Endothelial cell of umbilical vein (primary cell): ENCODE results near the gene ACOT7. TPM values are rescaled to one million over a fixed set of nuclear protein-coding genes. Genes with fewer than 3 reads are reported as not detected.

Experiments used
- BruUV-seq: library from RNA; stranded (reverse); fragments of 400-500 nt; replicated peaks from 2 replicates; lab custom pipeline; 2021; lab: Mats Ljungman, UMichigan
- CTCF ChIA-PET: fragments of 300-600, 350-600 bp; sonication (Branson Sonifier 250); formaldehyde crosslinking; loops from one replicate; lab custom pipeline; 2021; ENCODE audit warnings: antibody characterized with exemption, inconsistent platforms; lab: Charles Lee
- POLR2A ChIA-PET: fragments of 300-600, 350-600 bp; sonication (Branson Sonifier 250); formaldehyde crosslinking; loops from one replicate; lab custom pipeline; 2021; ENCODE audit warnings: antibody characterized with exemption, inconsistent platforms; lab: Charles Lee
- DNase-seq: peaks from one replicate; pipeline ENCODE4 v3.0.0-alpha.2; 2011; ENCODE audit warnings: low read depth, low spot score
- FAIRE-seq: peaks from 2 replicates; lab custom pipeline; 2011; peaks lifted over from hg19 to GRCh38; lab: Jason Lieb, UNC
- H2AFZ ChIP-seq: 2 replicates; pipeline ENCODE4 v1.6.0; 2012; ENCODE audit warnings: low read depth, low read length, control low read depth, inconsistent platforms
- H3K27ac ChIP-seq: 2 replicates; pipeline ENCODE4 v1.5.1; 2011; ENCODE audit warnings: low read depth, mild to moderate bottlenecking, control low read depth, low read length, moderate library complexity; ENCODE audit not compliant: insufficient read depth
- H3K27me3 ChIP-seq, 2 experiments: 2 replicates each; pipeline versions ENCODE4 v1.6.0 to v1.6.1; 2011; ENCODE audit warnings: low read length in 2 of 2, mixed read lengths in 1 of 2; ENCODE audit not compliant: control insufficient read depth in 2 of 2, insufficient read depth in 2 of 2
- H3K36me3 ChIP-seq, 2 experiments: 2 replicates in 1 of 2; 3 replicates in 1 of 2; pipeline ENCODE4 v1.5.1; 2011; ENCODE audit warnings: low read length in 2 of 2, mild to moderate bottlenecking in 1 of 2, moderate library complexity in 1 of 2; ENCODE audit not compliant: control insufficient read depth in 2 of 2, insufficient read depth in 2 of 2; ENCODE audit errors: extremely low read depth in 1 of 2
- H3K4me1 ChIP-seq: 3 replicates; pipeline ENCODE4 v1.5.1; 2011; ENCODE audit warnings: mild to moderate bottlenecking, low read length; ENCODE audit not compliant: control insufficient read depth, insufficient read depth; ENCODE audit errors: extremely low read depth
- H3K4me2 ChIP-seq: 2 replicates; pipeline ENCODE4 v1.6.1; 2011; ENCODE audit warnings: low read length, control low read depth, mixed read lengths; ENCODE audit not compliant: insufficient read depth
- H3K4me3 ChIP-seq, 3 experiments: fragments of 200-600 bp in 1 of 3; sonication (generic), shearing (Covaris generic) in 1 of 3; replicated peaks in 1 of 3; 2 replicates each; pipeline ENCODE4 v1.5.1; 2011 to 2016; ENCODE audit warnings: control low read depth in 3 of 3, low read length in 3 of 3, mild to moderate bottlenecking in 2 of 3, inconsistent platforms in 1 of 3, low read depth in 1 of 3, moderate library complexity in 1 of 3; ENCODE audit not compliant: insufficient read depth in 1 of 3
- H3K79me2 ChIP-seq: 2 replicates; pipeline ENCODE4 v1.6.0; 2012; ENCODE audit warnings: low read length, inconsistent platforms; ENCODE audit not compliant: control insufficient read depth, insufficient read depth
- H3K9ac ChIP-seq: replicated peaks from 2 replicates; pipeline ENCODE3; 2011; ENCODE audit warnings: low read length, control low read depth; ENCODE audit not compliant: insufficient read depth; ENCODE audit errors: extremely low read depth
- H3K9me1 ChIP-seq: replicated peaks from 3 replicates; pipeline ENCODE4 v1.6.0; 2011; ENCODE audit warnings: mild to moderate bottlenecking, low read length; ENCODE audit not compliant: control insufficient read depth, insufficient read depth; ENCODE audit errors: extremely low read depth
- H3K9me3 ChIP-seq: replicated peaks from 2 replicates; pipeline ENCODE4 v1.5.1; 2012; ENCODE audit warnings: low read length, inconsistent platforms; ENCODE audit not compliant: control insufficient read depth, insufficient read depth
- H4K20me1 ChIP-seq: replicated peaks from 2 replicates; pipeline ENCODE3; 2011; ENCODE audit warnings: mild to moderate bottlenecking, low read length; ENCODE audit not compliant: control insufficient read depth, insufficient read depth; ENCODE audit errors: extremely low read depth
- CTCF ChIP-seq, 2 donors: IDR thresholded peaks; 1 replicate in 1 of 2; 2 replicates in 1 of 2; pipeline ENCODE4 v1.5.1; 2011; ENCODE audit warnings: low read length in 2 of 2, mild to moderate bottlenecking in 2 of 2, moderate library complexity in 2 of 2, control low read depth in 1 of 2, inconsistent platforms in 1 of 2, low read depth in 1 of 2; ENCODE audit not compliant: insufficient read depth in 1 of 2; ENCODE audit errors: extremely low read depth in 1 of 2
- EZH2 ChIP-seq: IDR thresholded peaks from 2 replicates; pipeline ENCODE4 v1.6.1; 2012; ENCODE audit warnings: borderline replicate concordance, low read depth, mild to moderate bottlenecking, moderate library complexity, low read length, inconsistent platforms; ENCODE audit not compliant: severe bottlenecking
- FOS ChIP-seq: IDR thresholded peaks from 2 replicates; pipeline ENCODE4 v1.6.1; 2011; ENCODE audit warnings: mild to moderate bottlenecking, low read length, moderate library complexity, borderline replicate concordance; ENCODE audit not compliant: insufficient read depth
- GATA2 ChIP-seq: IDR thresholded peaks from 2 replicates; pipeline ENCODE4 v1.7.0; 2011; ENCODE audit warnings: low read depth, mild to moderate bottlenecking, moderate library complexity, mixed read lengths, low read length; ENCODE audit not compliant: insufficient read length, insufficient read depth
- JUN ChIP-seq: IDR thresholded peaks from 2 replicates; pipeline ENCODE4 v1.6.1; 2011; ENCODE audit warnings: borderline replicate concordance, low read depth; ENCODE audit not compliant: insufficient read length, insufficient read depth
- MYC ChIP-seq: IDR thresholded peaks from one replicate; pipeline ENCODE4 v1.6.1; 2011; ENCODE audit warnings: mild to moderate bottlenecking, low read depth, low read length
- POLR2A ChIP-seq: IDR thresholded peaks from 2 replicates; pipeline ENCODE4 v1.6.1; 2012; ENCODE audit warnings: low read depth, mild to moderate bottlenecking, control low read depth, low read length
- POLR2AphosphoS5 ChIP-seq: IDR thresholded peaks from 2 replicates; pipeline ENCODE4 v1.6.1; 2012; ENCODE audit warnings: low read depth, mild to moderate bottlenecking, control low read depth, low read length, moderate library complexity; ENCODE audit not compliant: insufficient read depth
- dilution Hi-C: fragments of 300-500 bp; cut with MboI; formaldehyde crosslinking; loops from one replicate; pipeline ENCODE4 v1.15.0; 2019; ENCODE audit warnings: low sequenced_read_pairs; ENCODE audit not compliant: extremely low pct_ligation_motif_present
- intact Hi-C: fragments of 100-400 bp; cut with micrococcal nuclease; formaldehyde crosslinking; loops from one replicate; pipeline ENCODE4 v1.10.0; 2022
- polyA plus RNA-seq, 4 experiments: library from polyadenylated mRNA; depleted of rRNA in 3 of 4; stranded (reverse) in 3 of 4; unstranded in 1 of 4; fragments of >200 nt; gene quantifications; 2 replicates each; pipeline versions ENCODE4 v1.2.1 to v1.2.3, GENCODE V29; 2011 to 2012; ENCODE audit warnings: missing spikeins in 1 of 4
- total RNA-seq: library from RNA; stranded (reverse); gene quantifications from 2 replicates; pipeline ENCODE4 v1.2.3, GENCODE V29; 2021
- TF ChIP-seq, protein P1 (sequence below): IDR thresholded peaks from 2 replicates; pipeline ENCODE4 v1.6.1; 2011; ENCODE audit not compliant: insufficient read depth, insufficient read length

ACOT7 gene
- total and polyA plus RNA-seq, 2 donors (not counting 3 experiments of a cell fraction or from before 2014, with no cell fraction given): 69.4 to 105 TPM

GRCh38 chr1:6307099-6307498 lies 86.5 kb downstream of the ACOT7 start:
- dilution Hi-C loops (no loop called here), intact Hi-C loops (no loop called here)
- Histone ChIP-seq H4K20me1 (no peaks in the 10 kb centered on the region), H3K9ac (no peak overlapping the region), H3K4me3 (no peak overlapping the region), H3K9me1 (no peaks in the 10 kb centered on the region), H3K4me1 (no peaks in the 10 kb centered on the region), H3K79me2 (no peaks in the 10 kb centered on the region), H3K9me3 (no peaks in the 10 kb centered on the region), H3K36me3 (no peaks in the 10 kb centered on the region), H3K27ac (no peak overlapping the region), H3K4me2 (no peak overlapping the region), H2AFZ (no peak overlapping the region), H3K27me3 (no peaks in the 10 kb centered on the region)
- CTCF ChIA-PET: no interaction called here
- no TSS peak for BruUV-seq
- DNase-seq (no peak), FAIRE-seq (no peak)
- TF ChIP-seq JUN: no peak
- no peak for TF ChIP-seq POLR2AphosphoS5
- TF ChIP-seq, protein P1, sequence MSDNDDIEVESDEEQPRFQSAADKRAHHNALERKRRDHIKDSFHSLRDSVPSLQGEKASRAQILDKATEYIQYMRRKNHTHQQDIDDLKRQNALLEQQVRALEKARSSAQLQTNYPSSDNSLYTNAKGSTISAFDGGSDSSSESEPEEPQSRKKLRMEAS: no peak
- no peak for TF ChIP-seq GATA2
- TF ChIP-seq POLR2A: no peak
- TF ChIP-seq MYC: no peak
- TF ChIP-seq CTCF (IDR thresholded peaks at IDR 0.05; ENCODE audit: extremely low read depth in 1 of 2, insufficient read depth in 1 of 2, low read depth in 1 of 2, low read length in 2 of 2): no peak
- TF ChIP-seq FOS: no peak
- no peak for TF ChIP-seq EZH2
- POLR2A ChIA-PET: no interaction called here
